ENCODE results near the gene LAMTOR1. TPM values are rescaled to one million over a fixed set of nuclear protein-coding genes. Genes with fewer than 3 reads are reported as not detected.

The LAMTOR1 gene
- polyA plus RNA-seq, 4 donors: 95.8 to 125 (median 104) TPM

Other genes starting within 250 kb of the LAMTOR1 start
- 1 to 10 TPM in 2 of 4 donors, not detected in 2; 1.2 to 2.6 TPM for gene DEFB131B, start 224.8 kb downstream of the LAMTOR1 start, polyA plus RNA-seq (ENCODE audit: insufficient read length in 4 of 4)
- 1 to 10 TPM; 5.6 to 8.5 (median 6.5) TPM for gene XNDC1N, start 174.7 kb downstream of the LAMTOR1 start, polyA plus RNA-seq (ENCODE audit: insufficient read length in 4 of 4)
- 10 to 100 TPM; 33.4 to 45.1 (median 41.4) TPM for gene RNF121, start 174.3 kb downstream of the LAMTOR1 start, polyA plus RNA-seq (ENCODE audit: insufficient read length in 4 of 4)
- 10 to 100 TPM in 1 of 4 donors, 1 to 10 TPM in 3; 6.7 to 13.6 (median 9.2) TPM for gene IL18BP, start 104.4 kb downstream of the LAMTOR1 start, polyA plus RNA-seq (ENCODE audit: insufficient read length in 4 of 4)
- 100 to 1,000 TPM; 232 to 325 (median 266) TPM for gene NUMA1, start 22.8 kb downstream of the LAMTOR1 start, polyA plus RNA-seq (ENCODE audit: insufficient read length in 4 of 4)
- 10 to 100 TPM; 13.0 to 30.4 (median 23.9) TPM for gene LRRC51, start 22.4 kb downstream of the LAMTOR1 start, polyA plus RNA-seq (ENCODE audit: insufficient read length in 4 of 4)
- not detected for gene TOMT, start 2.6 kb upstream of the LAMTOR1 start, polyA plus RNA-seq (ENCODE audit: insufficient read length in 4 of 4)
- 10 to 100 TPM; 30.0 to 53.0 (median 47.6) TPM for gene ANAPC15, start 9.4 kb upstream of the LAMTOR1 start, polyA plus RNA-seq (ENCODE audit: insufficient read length in 4 of 4)
- 1 to 10 TPM in 3 of 4 donors, not detected in 1; 1.6 to 2.7 (median 2.2) TPM for gene FOLR3, start 32.4 kb upstream of the LAMTOR1 start, polyA plus RNA-seq (ENCODE audit: insufficient read length in 4 of 4)
- 10 to 100 TPM; 11.1 to 54.9 (median 43.2) TPM for gene FOLR1, start 88.8 kb upstream of the LAMTOR1 start, polyA plus RNA-seq (ENCODE audit: insufficient read length in 4 of 4)
- 10 to 100 TPM; 10.4 to 44.4 (median 12.1) TPM for gene FOLR2, start 113.5 kb upstream of the LAMTOR1 start, polyA plus RNA-seq (ENCODE audit: insufficient read length in 4 of 4)
- 100 to 1,000 TPM; 122 to 185 (median 163) TPM for gene INPPL1, start 121.5 kb upstream of the LAMTOR1 start, polyA plus RNA-seq (ENCODE audit: insufficient read length in 4 of 4)
- under 1 TPM in 2 of 4 donors, not detected in 2; 0.34 to 0.42 TPM for gene PHOX2A, start 140.9 kb upstream of the LAMTOR1 start, polyA plus RNA-seq (ENCODE audit: insufficient read length in 4 of 4)